ENCODE data around the gene AK2.
A peak's percentile ranks its signal among the peaks of the same experiment; 100 is the strongest.

The AK2 gene

DNA sequence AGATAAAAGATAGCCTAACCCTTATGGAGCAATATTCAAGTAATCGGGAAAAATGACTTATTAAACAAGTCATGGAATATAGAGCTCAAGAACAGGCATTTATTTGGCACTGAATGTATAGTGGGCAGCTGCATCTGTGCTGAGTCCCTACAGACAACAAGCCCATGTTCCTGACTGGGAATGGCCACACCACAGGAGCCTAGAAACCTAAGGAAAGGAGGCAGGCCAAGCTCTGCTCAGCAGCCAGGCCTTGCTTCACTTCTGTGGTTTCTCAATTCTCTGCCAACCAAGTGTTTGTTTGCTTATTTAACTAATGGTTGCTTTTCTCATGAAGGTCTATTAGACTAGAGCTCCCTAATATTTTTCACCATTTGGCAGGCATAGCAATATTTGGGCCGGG, 21.5 kb downstream of the AK2 start:
- Mint-ChIP-seq H3K27me3 (ENCODE audit: low read depth) (no peaks in the 10 kb centered on the region), H3K4me1 (peaks cover 15% of the 10 kb centered on the region), H3K27ac (peak overlapping the region in 1 of 3 experiments; percentile 72), H3K36me3 (ENCODE audit: low read depth) (peaks cover 69% of the 10 kb centered on the region), H3K9me3 (no peaks in the 10 kb centered on the region), H3K4me3 (no peak overlapping the region)
- TF ChIP-seq, protein P1, sequence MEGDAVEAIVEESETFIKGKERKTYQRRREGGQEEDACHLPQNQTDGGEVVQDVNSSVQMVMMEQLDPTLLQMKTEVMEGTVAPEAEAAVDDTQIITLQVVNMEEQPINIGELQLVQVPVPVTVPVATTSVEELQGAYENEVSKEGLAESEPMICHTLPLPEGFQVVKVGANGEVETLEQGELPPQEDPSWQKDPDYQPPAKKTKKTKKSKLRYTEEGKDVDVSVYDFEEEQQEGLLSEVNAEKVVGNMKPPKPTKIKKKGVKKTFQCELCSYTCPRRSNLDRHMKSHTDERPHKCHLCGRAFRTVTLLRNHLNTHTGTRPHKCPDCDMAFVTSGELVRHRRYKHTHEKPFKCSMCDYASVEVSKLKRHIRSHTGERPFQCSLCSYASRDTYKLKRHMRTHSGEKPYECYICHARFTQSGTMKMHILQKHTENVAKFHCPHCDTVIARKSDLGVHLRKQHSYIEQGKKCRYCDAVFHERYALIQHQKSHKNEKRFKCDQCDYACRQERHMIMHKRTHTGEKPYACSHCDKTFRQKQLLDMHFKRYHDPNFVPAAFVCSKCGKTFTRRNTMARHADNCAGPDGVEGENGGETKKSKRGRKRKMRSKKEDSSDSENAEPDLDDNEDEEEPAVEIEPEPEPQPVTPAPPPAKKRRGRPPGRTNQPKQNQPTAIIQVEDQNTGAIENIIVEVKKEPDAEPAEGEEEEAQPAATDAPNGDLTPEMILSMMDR (IDR thresholded peaks at IDR 0.05; ENCODE audit: unreplicated experiment in 3 of 3) = no peak

DNA sequence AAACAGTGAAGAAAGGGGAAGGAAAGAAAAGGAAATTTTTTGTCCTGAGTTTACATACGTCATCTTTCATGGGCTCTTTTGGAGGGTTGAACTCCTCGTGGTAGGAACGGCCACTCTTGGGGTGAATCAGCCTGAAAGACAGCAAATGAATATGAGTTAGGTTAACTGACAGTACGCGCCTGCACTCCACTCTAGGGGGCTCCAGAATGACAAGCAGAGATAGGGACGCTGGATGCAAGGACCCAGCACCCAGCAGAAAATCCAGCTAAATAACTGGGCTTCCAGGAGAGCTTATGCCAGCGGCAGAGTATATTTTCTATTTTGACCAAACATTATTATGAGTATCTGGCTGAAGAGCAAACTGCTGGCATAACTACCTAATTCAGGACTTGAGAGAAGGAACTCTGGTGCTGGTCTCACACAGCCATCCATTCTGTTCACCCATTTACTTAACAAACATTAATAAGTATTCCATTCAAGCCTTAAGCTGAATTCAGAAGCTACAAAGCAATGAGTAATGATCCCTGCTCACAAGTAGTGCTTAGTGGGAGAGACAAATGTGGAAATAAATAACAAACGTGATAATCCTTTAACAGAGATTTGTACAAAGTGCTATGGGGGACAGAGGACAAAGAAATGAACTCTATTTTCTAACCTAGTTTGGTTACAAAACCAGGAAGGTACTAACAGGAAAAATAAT, 22.1 kb downstream of the AK2 start:
- no peaks in the 10 kb centered on the region for H3K9me3 Mint-ChIP-seq
- H3K4me1 Mint-ChIP-seq = peaks cover 15% of the 10 kb centered on the region
- H3K27ac Mint-ChIP-seq = peak overlapping the region in 1 of 3 experiments; percentile 72
- TF ChIP-seq, protein P1 (IDR thresholded peaks at IDR 0.05; ENCODE audit: unreplicated experiment in 3 of 3) = no peak
- H3K27me3 Mint-ChIP-seq (ENCODE audit: low read depth) = no peaks in the 10 kb centered on the region
- H3K4me3 Mint-ChIP-seq = no peak overlapping the region
- peaks cover 69% of the 10 kb centered on the region for H3K36me3 Mint-ChIP-seq (ENCODE audit: low read depth)

DNA sequence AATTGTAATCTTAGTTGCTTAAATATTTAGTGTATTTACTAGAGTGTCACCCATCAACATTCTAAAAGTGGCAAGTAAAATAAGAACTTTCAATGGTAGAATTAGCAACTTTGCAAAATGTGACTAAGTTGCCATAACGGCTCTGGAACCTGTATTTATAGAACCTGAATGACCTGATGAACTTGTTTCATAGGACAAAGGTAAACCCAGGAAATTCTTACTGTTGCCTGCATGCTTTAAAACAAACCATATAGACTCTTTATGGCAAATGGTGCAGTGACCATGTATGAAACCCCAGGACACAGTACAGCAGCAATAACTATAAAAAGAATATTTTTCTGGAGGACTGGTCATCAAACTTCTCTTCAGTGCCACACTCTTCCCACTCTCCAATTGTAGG, 22.9 kb downstream of the AK2 start:
- TF ChIP-seq, protein P1 (IDR thresholded peaks at IDR 0.05; ENCODE audit: unreplicated experiment in 3 of 3) = no peak
- peaks cover 15% of the 10 kb centered on the region for H3K4me1 Mint-ChIP-seq
- H3K27me3 Mint-ChIP-seq (ENCODE audit: low read depth) = no peaks in the 10 kb centered on the region
- peaks cover 67% of the 10 kb centered on the region for H3K36me3 Mint-ChIP-seq (ENCODE audit: low read depth)
- H3K9me3 Mint-ChIP-seq = no peaks in the 10 kb centered on the region
- H3K4me3 Mint-ChIP-seq = no peak overlapping the region
- H3K27ac Mint-ChIP-seq = no peak overlapping the region

DNA sequence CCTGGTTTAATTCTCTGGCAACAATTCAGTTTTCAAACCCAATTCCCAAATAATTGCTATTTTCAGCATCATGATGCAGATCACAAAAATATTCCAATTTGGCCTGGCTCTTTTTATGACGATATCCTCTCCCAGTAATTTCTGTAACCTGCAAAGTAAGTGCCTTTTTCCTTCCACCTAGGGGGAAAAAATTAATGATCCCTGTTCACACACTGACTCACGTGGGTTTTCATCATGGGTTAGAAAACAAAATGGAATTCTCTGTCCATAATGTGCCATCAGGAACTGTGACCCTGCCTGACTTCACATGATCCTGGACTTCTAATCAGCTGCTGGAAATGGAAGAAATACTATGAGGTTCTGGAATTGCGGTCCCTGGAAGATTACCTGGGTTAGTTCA, 24.5 kb downstream of the AK2 start:
- H3K4me1 Mint-ChIP-seq = peaks cover 18% of the 10 kb centered on the region
- H3K9me3 Mint-ChIP-seq = no peaks in the 10 kb centered on the region
- H3K27ac Mint-ChIP-seq = peak overlapping the region in 1 of 3 experiments; percentile 64
- no peaks in the 10 kb centered on the region for H3K27me3 Mint-ChIP-seq (ENCODE audit: low read depth)
- H3K36me3 Mint-ChIP-seq (ENCODE audit: low read depth) = peaks cover 71% of the 10 kb centered on the region
- TF ChIP-seq, protein P1 (IDR thresholded peaks at IDR 0.05; ENCODE audit: unreplicated experiment in 3 of 3) = no peak
- no peak overlapping the region for H3K4me3 Mint-ChIP-seq

DNA sequence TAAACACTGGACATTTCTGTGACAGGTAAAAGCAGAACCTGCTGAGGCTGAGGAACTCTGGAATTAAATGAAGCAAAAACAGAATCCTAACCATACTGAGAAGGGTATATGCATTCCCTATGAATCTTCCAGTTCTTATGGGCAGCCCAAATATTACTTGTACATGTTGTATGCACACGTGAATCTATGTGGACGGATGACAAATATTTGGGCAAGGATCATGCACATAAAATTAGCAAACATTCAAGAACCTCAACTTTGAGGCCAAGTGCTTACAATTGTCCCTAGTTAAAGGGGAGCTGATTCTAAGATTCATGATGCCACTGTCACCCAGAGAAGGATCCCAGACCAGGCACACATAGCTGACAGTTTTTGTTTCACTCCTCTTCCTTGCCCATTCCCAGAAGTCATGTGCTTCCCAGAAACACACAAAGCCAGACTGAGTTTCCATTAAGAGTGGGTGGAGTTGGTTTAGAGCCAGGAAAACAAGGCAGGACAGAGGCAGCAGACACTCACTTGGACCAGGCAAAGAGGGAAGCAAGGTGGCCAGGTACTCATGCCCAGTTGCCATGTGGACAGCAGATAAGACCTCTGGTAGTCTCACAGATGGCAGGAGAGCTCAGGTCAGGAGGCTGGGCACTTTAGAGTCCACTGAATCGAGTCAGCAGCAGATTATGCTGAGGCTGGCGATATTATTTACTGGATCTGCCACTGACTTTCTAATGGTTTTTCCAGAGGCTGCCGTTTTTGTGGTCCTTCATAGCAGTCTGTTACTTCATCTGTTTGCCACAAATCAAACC, 25.6 kb downstream of the AK2 start:
- Mint-ChIP-seq H3K4me3 (no peak overlapping the region), H3K36me3 (ENCODE audit: low read depth) (peaks cover 71% of the 10 kb centered on the region), H3K4me1 (peaks cover 26% of the 10 kb centered on the region), H3K27me3 (ENCODE audit: low read depth) (no peaks in the 10 kb centered on the region), H3K9me3 (no peaks in the 10 kb centered on the region), H3K27ac (peak overlapping the region; percentile 19 to 64 (median 64))
- TF ChIP-seq, protein P1 (IDR thresholded peaks at IDR 0.05; ENCODE audit: unreplicated experiment in 3 of 3) = no peak

Measured in nephron (organoid).